ENCODE results near the gene CCL21.

GRCh38 chr9:34686732-34687131 is 23.2 kb downstream of the CCL21 start:
- TF ChIP-seq PATZ1 (CRISPR knock-in tag; IDR thresholded peaks at IDR 0.05; ENCODE audit: borderline replicate concordance) (no peak), ESRRG (CRISPR knock-in tag; IDR thresholded peaks at IDR 0.05) (no peak), ZNF8 (CRISPR knock-in tag; IDR thresholded peaks at IDR 0.05) (no peak), BACH2 (CRISPR knock-in tag; IDR thresholded peaks at IDR 0.05; ENCODE audit: borderline replicate concordance) (no peak), ARNTL (CRISPR knock-in tag; IDR thresholded peaks at IDR 0.05; ENCODE audit: borderline replicate concordance, low read depth) (no peak), SNAI2 (CRISPR knock-in tag; IDR thresholded peaks at IDR 0.05) (no peak), RARB (CRISPR knock-in tag; IDR thresholded peaks at IDR 0.05) (no peak), ISL1 (CRISPR knock-in tag; IDR thresholded peaks at IDR 0.05) (no peak), OSR1 (CRISPR knock-in tag; IDR thresholded peaks at IDR 0.05) (no peak), ZNF70 (CRISPR knock-in tag; IDR thresholded peaks at IDR 0.05) (no peak), ZC3H10 (CRISPR knock-in tag; IDR thresholded peaks at IDR 0.05) (no peak), CREB5 (CRISPR knock-in tag; IDR thresholded peaks at IDR 0.05; ENCODE audit: low read depth) (no peak), GLIS3 (CRISPR knock-in tag; IDR thresholded peaks at IDR 0.05) (no peak), PPARA (CRISPR knock-in tag; IDR thresholded peaks at IDR 0.05; ENCODE audit: borderline replicate concordance) (no peak)
